Retinal pigment epithelial cell (primary cell): ENCODE measurements around the gene BOC.

ENCODE experiments used
- DNase-seq: peaks from one replicate; pipeline ENCODE4 v3.0.0-alpha.2; 2010; ENCODE audit warnings: low read depth
- H3K4me3 ChIP-seq: 2 replicates; pipeline ENCODE4 v1.5.1; 2011; ENCODE audit warnings: mild to moderate bottlenecking, low read length, control low read depth, moderate library complexity
- TF ChIP-seq, protein P1 (sequence below): conservative IDR thresholded peaks from 2 replicates; pipeline ENCODE4 v1.5.1; 2011; ENCODE audit warnings: low read depth, low read length, control low read depth, inconsistent platforms

BOC gene

DNA sequence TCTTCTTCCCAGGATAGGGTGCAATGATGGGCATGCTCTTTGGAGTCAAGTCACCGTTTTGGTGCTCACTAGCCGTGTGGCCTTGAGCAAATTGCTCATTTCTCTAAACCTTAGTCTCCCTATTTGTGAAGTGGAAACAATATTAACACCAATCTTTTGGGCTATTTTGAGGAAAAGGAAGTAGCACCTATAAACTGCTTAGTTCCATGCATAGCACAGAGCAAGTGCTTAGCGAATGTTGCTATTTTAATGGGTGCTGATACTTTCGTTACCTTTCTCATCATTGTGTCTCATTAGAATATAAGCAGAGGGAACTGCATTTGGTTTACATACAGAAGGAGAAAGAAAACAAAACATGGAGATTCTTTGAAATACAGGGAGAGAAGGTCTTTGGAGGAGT, 66.1 kb downstream of the BOC start:
- no peak for DNase-seq
- no peak overlapping the region for H3K4me3 ChIP-seq
- TF ChIP-seq, protein P1, sequence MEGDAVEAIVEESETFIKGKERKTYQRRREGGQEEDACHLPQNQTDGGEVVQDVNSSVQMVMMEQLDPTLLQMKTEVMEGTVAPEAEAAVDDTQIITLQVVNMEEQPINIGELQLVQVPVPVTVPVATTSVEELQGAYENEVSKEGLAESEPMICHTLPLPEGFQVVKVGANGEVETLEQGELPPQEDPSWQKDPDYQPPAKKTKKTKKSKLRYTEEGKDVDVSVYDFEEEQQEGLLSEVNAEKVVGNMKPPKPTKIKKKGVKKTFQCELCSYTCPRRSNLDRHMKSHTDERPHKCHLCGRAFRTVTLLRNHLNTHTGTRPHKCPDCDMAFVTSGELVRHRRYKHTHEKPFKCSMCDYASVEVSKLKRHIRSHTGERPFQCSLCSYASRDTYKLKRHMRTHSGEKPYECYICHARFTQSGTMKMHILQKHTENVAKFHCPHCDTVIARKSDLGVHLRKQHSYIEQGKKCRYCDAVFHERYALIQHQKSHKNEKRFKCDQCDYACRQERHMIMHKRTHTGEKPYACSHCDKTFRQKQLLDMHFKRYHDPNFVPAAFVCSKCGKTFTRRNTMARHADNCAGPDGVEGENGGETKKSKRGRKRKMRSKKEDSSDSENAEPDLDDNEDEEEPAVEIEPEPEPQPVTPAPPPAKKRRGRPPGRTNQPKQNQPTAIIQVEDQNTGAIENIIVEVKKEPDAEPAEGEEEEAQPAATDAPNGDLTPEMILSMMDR: no peak

DNA sequence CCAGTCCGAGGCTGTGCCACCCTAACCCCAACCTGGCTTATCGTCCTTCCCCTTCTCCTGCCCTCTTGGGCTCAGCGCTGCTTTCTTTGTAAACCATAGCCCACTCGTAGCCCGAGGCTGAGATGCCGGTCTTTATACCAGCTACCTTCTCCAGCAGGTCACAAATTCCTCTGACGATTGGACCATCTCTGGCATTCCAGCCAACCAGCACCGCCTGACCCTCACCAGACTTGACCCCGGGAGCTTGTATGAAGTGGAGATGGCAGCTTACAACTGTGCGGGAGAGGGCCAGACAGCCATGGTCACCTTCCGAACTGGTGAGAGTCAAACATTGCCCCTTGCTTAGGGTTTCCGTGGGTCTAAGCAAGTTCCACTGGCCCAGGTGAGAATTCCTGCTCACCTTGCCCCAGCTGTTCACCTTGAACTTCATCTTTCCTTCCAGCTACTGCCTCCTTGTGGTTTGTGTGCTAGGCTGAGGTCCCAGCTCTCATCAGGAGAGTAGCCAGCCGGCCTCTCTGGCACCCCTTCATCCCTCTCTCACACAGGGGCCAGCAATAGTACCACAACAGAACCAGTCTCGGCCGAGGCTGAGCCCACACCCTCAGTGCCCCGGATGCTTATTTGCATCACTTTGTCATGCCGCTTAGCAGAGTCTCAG, 66.7 kb downstream of the BOC start:
- no peak overlapping the region for H3K4me3 ChIP-seq
- TF ChIP-seq, protein P1: peak; percentile 21
- no peak for DNase-seq

DNA sequence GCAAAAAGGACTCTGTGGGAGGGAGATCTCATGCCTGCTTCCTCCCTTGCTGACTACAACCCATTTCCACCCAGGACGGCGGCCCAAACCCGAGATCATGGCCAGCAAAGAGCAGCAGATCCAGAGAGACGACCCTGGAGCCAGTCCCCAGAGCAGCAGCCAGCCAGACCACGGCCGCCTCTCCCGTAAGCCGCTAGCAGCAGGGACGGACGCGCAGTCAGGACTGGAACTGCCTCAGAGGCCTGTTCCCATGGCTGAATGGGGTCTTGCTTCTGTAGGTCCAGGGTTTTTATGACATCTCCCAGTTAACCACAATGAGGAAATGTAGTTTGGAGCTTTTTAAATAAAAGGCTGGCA, 67.2 kb downstream of the BOC start:
- TF ChIP-seq, protein P1: no peak
- H3K4me3 ChIP-seq: no peak overlapping the region
- no peak for DNase-seq

DNA sequence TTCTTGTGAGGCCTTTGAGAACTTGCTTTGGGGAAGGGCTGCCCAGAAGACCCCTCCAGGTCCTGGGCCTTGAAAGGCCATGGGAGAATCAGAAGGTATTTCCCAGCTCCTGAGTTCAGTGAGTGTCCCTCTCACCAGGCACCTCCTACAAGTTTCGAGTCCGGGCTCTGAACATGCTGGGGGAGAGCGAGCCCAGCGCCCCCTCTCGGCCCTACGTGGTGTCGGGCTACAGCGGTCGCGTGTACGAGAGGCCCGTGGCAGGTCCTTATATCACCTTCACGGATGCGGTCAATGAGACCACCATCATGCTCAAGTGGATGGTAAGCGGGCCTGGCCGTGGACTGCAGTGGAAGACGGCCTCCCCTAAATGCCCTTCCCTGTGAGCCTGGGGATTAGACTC, 68.3 kb downstream of the BOC start:
- TF ChIP-seq, protein P1: no peak
- no peak for DNase-seq
- no peak overlapping the region for H3K4me3 ChIP-seq

DNA sequence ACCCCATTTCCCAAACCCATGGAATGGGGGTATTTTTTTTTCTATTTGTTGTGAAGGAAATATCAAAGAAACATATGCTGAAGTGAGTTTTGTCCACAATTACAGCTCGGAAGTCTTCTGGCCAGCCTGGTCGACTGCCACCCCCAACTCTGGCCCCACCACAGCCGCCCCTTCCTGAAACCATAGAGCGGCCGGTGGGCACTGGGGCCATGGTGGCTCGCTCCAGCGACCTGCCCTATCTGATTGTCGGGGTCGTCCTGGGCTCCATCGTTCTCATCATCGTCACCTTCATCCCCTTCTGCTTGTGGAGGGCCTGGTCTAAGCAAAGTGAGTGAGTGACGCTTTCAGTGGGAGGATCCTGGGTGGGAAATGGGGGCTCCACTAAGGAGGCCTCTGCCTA, 71.9 kb downstream of the BOC start:
- TF ChIP-seq, protein P1: no peak
- H3K4me3 ChIP-seq: no peak overlapping the region
- no peak for DNase-seq

DNA sequence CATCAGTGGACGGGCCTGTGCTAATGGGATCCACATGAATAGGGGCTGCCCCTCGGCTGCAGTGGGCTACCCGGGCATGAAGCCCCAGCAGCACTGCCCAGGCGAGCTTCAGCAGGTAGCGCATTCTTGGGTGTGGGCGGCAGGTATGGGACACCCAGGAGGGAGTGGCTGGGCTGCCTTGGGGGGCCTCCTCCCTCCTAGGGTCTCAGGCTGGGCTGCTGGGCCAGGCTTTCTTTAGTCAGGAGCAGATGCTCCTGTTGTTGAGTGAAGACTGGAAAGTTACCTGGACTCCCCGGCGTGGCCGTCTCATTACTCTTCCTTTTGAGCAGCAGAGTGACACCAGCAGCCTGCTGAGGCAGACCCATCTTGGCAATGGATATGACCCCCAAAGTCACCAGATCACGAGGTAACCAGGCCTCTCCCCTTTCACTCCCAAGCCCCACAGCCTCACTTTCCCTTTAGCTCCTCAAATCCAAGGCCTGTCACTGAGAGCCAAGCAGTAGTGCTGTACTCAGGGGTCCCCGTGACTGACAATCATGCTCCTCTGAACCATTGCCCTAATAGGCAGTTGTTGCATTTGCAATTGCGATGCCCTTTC, 73.2 kb downstream of the BOC start:
- TF ChIP-seq, protein P1: no peak
- no peak overlapping the region for H3K4me3 ChIP-seq
- no peak for DNase-seq

DNA sequence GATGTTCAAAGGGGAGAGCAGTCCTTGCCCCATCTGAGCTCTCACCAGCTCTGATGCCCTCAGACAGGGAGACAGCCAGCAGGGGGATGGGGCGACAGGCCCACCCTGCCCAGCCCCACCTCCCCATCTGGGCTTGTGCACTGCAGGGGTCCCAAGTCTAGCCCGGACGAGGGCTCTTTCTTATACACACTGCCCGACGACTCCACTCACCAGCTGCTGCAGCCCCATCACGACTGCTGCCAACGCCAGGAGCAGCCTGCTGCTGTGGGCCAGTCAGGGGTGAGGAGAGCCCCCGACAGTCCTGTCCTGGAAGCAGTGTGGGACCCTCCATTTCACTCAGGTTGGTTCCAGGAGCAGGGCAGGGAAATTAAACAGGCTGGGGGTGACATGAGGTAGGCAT, 73.9 kb downstream of the BOC start:
- TF ChIP-seq, protein P1: no peak
- H3K4me3 ChIP-seq: no peak overlapping the region
- DNase-seq: no peak
